Measurements from ENCODE around the gene GALNT10. TPM values are rescaled to one million over a fixed set of nuclear protein-coding genes. Genes with fewer than 3 reads are reported as not detected.

Gene GALNT10
- total RNA-seq, 2 donors from 2014 or later: 34.7 to 40.4 TPM

GRCh38 chr5:154408811-154409210 is 218.3 kb downstream of the GALNT10 start:
- peaks cover 15% of the 10 kb centered on the region for H3K4me1 Mint-ChIP-seq
- no peak for DNase-seq
- H3K27me3 Mint-ChIP-seq: no peaks in the 10 kb centered on the region

GRCh38 chr5:154409230-154409840 is 218.8 kb downstream of the GALNT10 start:
- no peak overlapping the region for H3K4me3 Mint-ChIP-seq
- DNase-seq (no peak), ATAC-seq (no peak)
- H3K4me1 Mint-ChIP-seq: peaks cover 13% of the 10 kb centered on the region
- H3K9me3 ChIP-seq (ENCODE audit: control insufficient read depth, low read length, poor library complexity, severe bottlenecking): no peaks in the 10 kb centered on the region
- H3K27me3 Mint-ChIP-seq: no peaks in the 10 kb centered on the region
- H3K27ac Mint-ChIP-seq: peak overlapping the region; percentile 47
- no peaks in the 10 kb centered on the region for H3K36me3 Mint-ChIP-seq (ENCODE audit: low read depth)

More at GRCh38 chr5:154408811-154409210, 218.3 kb downstream of the GALNT10 start:
- no peaks in the 10 kb centered on the region for H3K9me3 ChIP-seq (ENCODE audit: control insufficient read depth, low read length, poor library complexity, severe bottlenecking)
- H3K36me3 Mint-ChIP-seq (ENCODE audit: low read depth): no peaks in the 10 kb centered on the region
- ATAC-seq: no peak
- H3K27ac Mint-ChIP-seq: peak overlapping the region; percentile 47
- no peak overlapping the region for H3K4me3 Mint-ChIP-seq

GRCh38 chr5:154410008-154410407 is 219.5 kb downstream of the GALNT10 start:
- H3K4me3 Mint-ChIP-seq: no peak overlapping the region
- no peak overlapping the region for H3K27ac Mint-ChIP-seq
- no peaks in the 10 kb centered on the region for H3K36me3 Mint-ChIP-seq (ENCODE audit: low read depth)
- H3K4me1 Mint-ChIP-seq: peaks cover 9% of the 10 kb centered on the region
- H3K9me3 ChIP-seq (ENCODE audit: control insufficient read depth, low read length, poor library complexity, severe bottlenecking): no peaks in the 10 kb centered on the region
- no peak for ATAC-seq
- no peak for DNase-seq
- H3K27me3 Mint-ChIP-seq: no peaks in the 10 kb centered on the region

GRCh38 chr5:154410786-154411185 is 220.3 kb downstream of the GALNT10 start:
- ATAC-seq (no peak), DNase-seq (no peak)
- Mint-ChIP-seq H3K4me1 (peaks cover 5% of the 10 kb centered on the region), H3K4me3 (no peak overlapping the region), H3K27ac (no peak overlapping the region), H3K36me3 (ENCODE audit: low read depth) (no peaks in the 10 kb centered on the region), H3K27me3 (no peaks in the 10 kb centered on the region)
- H3K9me3 ChIP-seq (ENCODE audit: control insufficient read depth, low read length, poor library complexity, severe bottlenecking): no peaks in the 10 kb centered on the region

GRCh38 chr5:154411338-154411737 is 220.8 kb downstream of the GALNT10 start:
- H3K36me3 Mint-ChIP-seq (ENCODE audit: low read depth): no peaks in the 10 kb centered on the region
- no peaks in the 10 kb centered on the region for H3K9me3 ChIP-seq (ENCODE audit: control insufficient read depth, low read length, poor library complexity, severe bottlenecking)
- no peak overlapping the region for H3K4me3 Mint-ChIP-seq
- DNase-seq (no peak), ATAC-seq (no peak)
- H3K27me3 Mint-ChIP-seq: no peaks in the 10 kb centered on the region
- H3K4me1 Mint-ChIP-seq: peaks cover 5% of the 10 kb centered on the region
- peak overlapping the region; percentile 11 for H3K27ac Mint-ChIP-seq

GRCh38 chr5:154412316-154412715 is 221.8 kb downstream of the GALNT10 start:
- no peaks in the 10 kb centered on the region for H3K27me3 Mint-ChIP-seq
- H3K4me3 Mint-ChIP-seq: no peak overlapping the region
- no peaks in the 10 kb centered on the region for H3K36me3 Mint-ChIP-seq (ENCODE audit: low read depth)
- ATAC-seq: no peak
- peaks cover 5% of the 10 kb centered on the region for H3K4me1 Mint-ChIP-seq
- H3K9me3 ChIP-seq (ENCODE audit: control insufficient read depth, low read length, poor library complexity, severe bottlenecking): no peaks in the 10 kb centered on the region
- no peak overlapping the region for H3K27ac Mint-ChIP-seq
- no peak for DNase-seq

- no peaks in the 10 kb centered on the region for H3K27me3 Mint-ChIP-seq
- no peak for ATAC-seq
- H3K9me3 ChIP-seq (ENCODE audit: control insufficient read depth, low read length, poor library complexity, severe bottlenecking): no peaks in the 10 kb centered on the region
- H3K36me3 Mint-ChIP-seq (ENCODE audit: low read depth): no peaks in the 10 kb centered on the region
- DNase-seq: no peak
- H3K27ac Mint-ChIP-seq: no peak overlapping the region
- no peak overlapping the region for H3K4me3 Mint-ChIP-seq
- H3K4me1 Mint-ChIP-seq: peaks cover 5% of the 10 kb centered on the region
These were observed 222.4 kb downstream of the GALNT10 start for GRCh38 chr5:154412925-154413324.

GRCh38 chr5:154415114-154415513 is 224.6 kb downstream of the GALNT10 start:
- Mint-ChIP-seq H3K27ac (no peak overlapping the region), H3K4me3 (no peak overlapping the region), H3K36me3 (ENCODE audit: low read depth) (no peaks in the 10 kb centered on the region), H3K27me3 (no peaks in the 10 kb centered on the region), H3K4me1 (peaks cover 5% of the 10 kb centered on the region)
- ATAC-seq (no peak), DNase-seq (no peak)
- H3K9me3 ChIP-seq (ENCODE audit: control insufficient read depth, low read length, poor library complexity, severe bottlenecking): no peaks in the 10 kb centered on the region

- ATAC-seq (no peak), DNase-seq (no peak)
- Mint-ChIP-seq H3K36me3 (ENCODE audit: low read depth) (no peaks in the 10 kb centered on the region), H3K27me3 (no peaks in the 10 kb centered on the region), H3K4me1 (peaks cover 3% of the 10 kb centered on the region), H3K27ac (peak overlapping the region; percentile 41), H3K4me3 (no peak overlapping the region)
- H3K9me3 ChIP-seq (ENCODE audit: control insufficient read depth, low read length, poor library complexity, severe bottlenecking): no peaks in the 10 kb centered on the region
These were observed 227.8 kb downstream of the GALNT10 start for GRCh38 chr5:154418344-154418820.

- no peak for DNase-seq
- Mint-ChIP-seq H3K4me1 (peaks cover 5% of the 10 kb centered on the region), H3K4me3 (no peak overlapping the region), H3K27me3 (no peaks in the 10 kb centered on the region), H3K36me3 (ENCODE audit: low read depth) (peaks cover 2% of the 10 kb centered on the region), H3K27ac (peak overlapping the region; percentile 16)
- ATAC-seq: no peak
- H3K9me3 ChIP-seq (ENCODE audit: control insufficient read depth, low read length, poor library complexity, severe bottlenecking): no peaks in the 10 kb centered on the region
These were observed 228.7 kb downstream of the GALNT10 start for GRCh38 chr5:154419236-154419635.

GRCh38 chr5:154421868-154422267 is 231.3 kb downstream of the GALNT10 start:
- Mint-ChIP-seq H3K27me3 (no peaks in the 10 kb centered on the region), H3K4me1 (peaks cover 3% of the 10 kb centered on the region), H3K36me3 (ENCODE audit: low read depth) (peaks cover 6% of the 10 kb centered on the region), H3K4me3 (no peak overlapping the region), H3K27ac (no peak overlapping the region)
- DNase-seq (no peak), ATAC-seq (no peak)
- no peaks in the 10 kb centered on the region for H3K9me3 ChIP-seq (ENCODE audit: control insufficient read depth, low read length, poor library complexity, severe bottlenecking)

GRCh38 chr5:154422298-154422697 is 231.8 kb downstream of the GALNT10 start:
- Mint-ChIP-seq H3K36me3 (ENCODE audit: low read depth) (peaks cover 6% of the 10 kb centered on the region), H3K27me3 (no peaks in the 10 kb centered on the region), H3K4me1 (peaks cover 3% of the 10 kb centered on the region), H3K4me3 (no peak overlapping the region), H3K27ac (no peak overlapping the region)
- ATAC-seq: no peak
- no peak for DNase-seq
- H3K9me3 ChIP-seq (ENCODE audit: control insufficient read depth, low read length, poor library complexity, severe bottlenecking): no peaks in the 10 kb centered on the region

GRCh38 chr5:154428208-154428607 is 237.7 kb downstream of the GALNT10 start:
- DNase-seq (no peak), ATAC-seq (no peak)
- H3K9me3 ChIP-seq (ENCODE audit: control insufficient read depth, low read length, poor library complexity, severe bottlenecking): no peaks in the 10 kb centered on the region
- Mint-ChIP-seq H3K36me3 (ENCODE audit: low read depth) (peaks cover 6% of the 10 kb centered on the region), H3K4me1 (peaks cover 11% of the 10 kb centered on the region), H3K27me3 (no peaks in the 10 kb centered on the region), H3K4me3 (no peak overlapping the region), H3K27ac (no peak overlapping the region)

- H3K9me3 ChIP-seq (ENCODE audit: control insufficient read depth, low read length, poor library complexity, severe bottlenecking): no peaks in the 10 kb centered on the region
- peaks cover 6% of the 10 kb centered on the region for H3K36me3 Mint-ChIP-seq (ENCODE audit: low read depth)
- H3K27me3 Mint-ChIP-seq: no peaks in the 10 kb centered on the region
- no peak overlapping the region for H3K4me3 Mint-ChIP-seq
- no peak overlapping the region for H3K27ac Mint-ChIP-seq
- ATAC-seq (no peak), DNase-seq (no peak)
- H3K4me1 Mint-ChIP-seq: peaks cover 8% of the 10 kb centered on the region
These were observed 238.8 kb downstream of the GALNT10 start for GRCh38 chr5:154429341-154429740.

Data from T-helper 17 cell (primary cell).